HG03135 (cell line): ENCODE results near the gene DHX15.

ENCODE experiments used
- ATAC-seq: cut with Tn5 transposase; IDR thresholded peaks from one replicate; pipeline ENCODE4 v1.9.1; 2021; ENCODE audit warnings: mild to moderate bottlenecking, moderate library complexity; ENCODE audit not compliant: unreplicated experiment

The DHX15 gene

DNA sequence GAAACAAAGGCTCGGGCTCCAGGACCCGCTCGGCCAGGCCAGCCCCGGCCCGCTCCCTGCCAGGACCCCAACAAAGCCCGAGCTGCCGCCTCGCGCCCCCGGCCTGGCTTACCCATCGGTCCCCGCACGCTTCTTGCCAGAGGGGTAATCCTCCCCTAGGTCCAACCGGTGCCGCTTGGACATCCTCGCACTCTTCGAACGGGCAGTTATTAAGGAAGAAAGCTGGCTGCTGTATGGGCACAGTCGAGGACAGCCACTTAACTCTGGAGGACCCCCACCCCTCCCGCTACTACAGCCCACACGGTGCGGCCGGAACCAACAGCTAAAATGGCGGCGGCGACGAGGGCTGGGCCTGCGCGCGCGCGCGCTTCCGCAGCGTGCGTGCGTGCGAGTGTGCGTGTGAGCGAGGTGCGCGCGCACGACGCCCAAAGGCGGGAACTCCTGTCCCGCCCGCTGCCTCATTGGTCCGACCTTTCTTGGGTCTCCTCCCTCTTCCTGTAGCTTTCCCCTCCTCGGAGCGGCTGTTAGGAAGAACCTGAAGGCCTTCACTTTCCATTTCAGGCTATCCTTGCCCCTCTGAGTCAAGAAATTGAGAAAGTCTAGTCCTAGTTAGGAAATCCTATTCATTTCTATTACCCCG lies at the start of gene DHX15:
DHX15 (minus strand) TSS at position 344 of the 640 bp plus-strand sequence; CDS start at position 183, 161 bp downstream.
- peak; percentile 87 for ATAC-seq

GRCh38 chr4:24632011-24632410 lies 47.7 kb upstream of the DHX15 start:
- ATAC-seq, result no peak

DNA sequence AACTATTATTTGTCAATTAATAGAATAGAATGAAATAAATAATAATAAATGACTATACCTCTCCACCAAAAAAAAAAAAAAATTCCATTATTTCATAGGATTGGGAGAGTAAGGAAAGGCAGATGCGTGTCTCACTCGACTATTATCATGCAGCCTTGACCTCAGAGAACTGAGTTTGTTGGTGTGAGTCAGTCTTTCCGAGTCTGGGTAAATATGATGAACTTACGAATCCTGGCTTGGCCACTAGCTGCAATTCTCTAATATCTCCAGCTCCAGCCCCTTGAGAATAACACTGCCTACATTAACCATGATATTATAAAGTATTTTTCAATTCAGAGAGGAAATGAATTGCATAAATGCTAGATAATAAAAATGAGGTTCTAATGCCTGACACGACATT lies 46.6 kb upstream of the DHX15 start:
- no peak for ATAC-seq

- ATAC-seq, result no peak
These were observed 40.7 kb upstream of the DHX15 start for GRCh38 chr4:24625091-24625490.

DNA sequence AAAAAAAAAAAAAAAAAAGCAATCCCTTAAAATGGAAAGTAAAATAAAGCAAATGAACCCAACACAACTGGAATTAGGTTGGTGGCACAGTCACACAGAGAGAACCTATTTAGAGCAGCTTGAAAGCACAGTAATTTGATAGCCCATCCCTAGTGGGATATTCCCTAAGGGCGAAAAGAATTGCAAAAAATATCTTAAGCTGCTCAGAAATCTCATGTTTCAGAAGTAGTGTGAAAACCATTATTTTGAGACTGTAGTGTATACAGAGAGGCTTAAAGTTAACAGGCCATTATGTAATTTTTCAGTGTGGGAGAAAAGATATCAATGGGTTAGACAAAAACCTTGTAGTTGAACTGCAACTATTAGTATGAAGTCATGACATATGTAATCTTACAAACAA lies 40.0 kb upstream of the DHX15 start:
- ATAC-seq, result no peak

DNA sequence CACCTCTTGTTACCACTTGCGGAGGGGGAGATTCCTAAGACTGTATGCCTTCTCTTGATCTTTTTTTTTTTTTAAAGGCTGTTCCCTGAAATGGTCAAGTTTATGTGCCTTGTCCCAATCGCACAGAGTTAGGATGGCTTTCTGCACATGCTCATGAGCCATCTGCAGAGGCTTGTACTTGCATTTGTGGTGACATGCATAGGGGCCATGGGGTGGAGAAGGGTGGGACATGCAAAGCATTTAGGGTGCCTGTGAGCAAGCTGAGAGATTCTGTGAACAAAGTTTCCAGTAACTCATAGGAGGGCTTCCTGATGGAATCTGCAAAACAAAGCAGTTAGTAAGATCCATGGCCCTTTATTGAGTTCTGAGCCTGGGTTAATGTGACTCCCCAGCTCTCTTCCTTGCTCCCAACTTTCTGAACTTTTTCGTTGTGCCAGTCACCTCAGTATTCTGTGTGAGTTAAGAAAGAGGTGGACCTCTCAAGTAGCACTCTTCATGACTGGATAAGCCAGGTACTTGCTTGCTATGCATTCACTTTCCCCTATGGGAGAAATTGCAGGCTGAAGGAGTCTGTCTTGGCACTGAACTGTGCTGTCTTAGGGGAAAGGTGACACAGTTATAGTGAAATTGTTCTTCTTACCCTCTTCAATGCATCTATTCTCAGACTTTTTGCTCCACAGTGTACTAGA lies 37.9 kb upstream of the DHX15 start:
- no peak for ATAC-seq

DNA sequence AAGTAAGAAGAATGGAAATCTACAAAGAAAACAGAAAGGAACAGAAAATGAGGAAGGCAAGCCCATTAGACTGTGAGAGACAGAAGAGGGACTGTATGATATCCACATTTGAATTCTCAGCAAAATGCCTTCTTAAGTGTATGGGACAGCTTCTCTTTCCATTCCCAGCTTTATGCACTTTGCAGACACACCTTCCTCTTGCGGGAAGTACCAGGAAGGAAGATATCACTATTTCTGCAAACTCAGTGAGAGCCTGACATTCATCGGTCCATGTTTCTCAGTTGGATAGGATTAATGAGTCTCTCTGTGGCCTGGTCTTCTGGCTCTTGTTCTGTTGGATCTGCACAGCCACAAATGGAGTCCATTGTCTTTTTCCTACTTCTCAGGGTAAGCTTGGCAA lies 31.6 kb upstream of the DHX15 start:
- ATAC-seq, result no peak

- no peak for ATAC-seq
These were observed 30.5 kb upstream of the DHX15 start for GRCh38 chr4:24614881-24615280.

- ATAC-seq, result no peak
These were observed 29.1 kb upstream of the DHX15 start for GRCh38 chr4:24613502-24613901.

DNA sequence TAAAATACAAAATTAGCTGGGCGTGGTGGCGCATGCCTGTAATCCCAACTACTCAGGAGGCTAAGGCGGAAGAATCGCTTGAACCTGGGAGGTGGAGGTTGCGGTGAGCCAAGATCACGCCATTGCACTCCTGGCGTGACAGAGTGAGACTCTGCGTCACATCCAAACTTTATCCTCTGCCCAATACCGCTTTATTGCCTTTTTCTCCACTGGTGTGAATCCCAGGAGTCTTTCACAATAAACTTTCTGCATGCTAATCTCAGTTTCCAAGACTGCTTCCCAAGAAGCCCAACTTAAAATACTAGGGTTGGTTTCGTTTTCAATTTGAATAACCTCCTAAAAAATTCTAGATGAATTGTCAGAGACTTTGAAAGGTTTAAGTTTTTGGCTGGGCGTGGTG lies 27.2 kb upstream of the DHX15 start:
- ATAC-seq, result no peak

DNA sequence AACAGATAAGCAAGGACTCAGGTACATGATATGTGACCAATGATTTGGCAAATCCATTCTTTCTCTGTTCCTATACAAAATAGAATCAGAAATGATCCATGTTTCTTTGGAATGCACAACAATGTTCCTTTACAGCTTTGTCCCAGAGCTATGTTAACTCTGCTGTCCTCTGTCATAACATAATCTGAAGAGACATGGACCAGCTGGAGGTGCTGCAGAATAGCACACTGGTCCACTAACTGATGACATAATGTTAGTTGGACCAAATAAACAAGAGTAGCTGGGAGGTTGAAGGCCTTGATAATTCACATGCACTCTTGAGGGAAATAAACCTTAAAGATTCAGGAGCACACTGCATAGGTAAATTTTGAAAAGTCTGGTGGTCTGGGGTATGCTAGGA lies 23.0 kb upstream of the DHX15 start:
- no peak for ATAC-seq

DNA sequence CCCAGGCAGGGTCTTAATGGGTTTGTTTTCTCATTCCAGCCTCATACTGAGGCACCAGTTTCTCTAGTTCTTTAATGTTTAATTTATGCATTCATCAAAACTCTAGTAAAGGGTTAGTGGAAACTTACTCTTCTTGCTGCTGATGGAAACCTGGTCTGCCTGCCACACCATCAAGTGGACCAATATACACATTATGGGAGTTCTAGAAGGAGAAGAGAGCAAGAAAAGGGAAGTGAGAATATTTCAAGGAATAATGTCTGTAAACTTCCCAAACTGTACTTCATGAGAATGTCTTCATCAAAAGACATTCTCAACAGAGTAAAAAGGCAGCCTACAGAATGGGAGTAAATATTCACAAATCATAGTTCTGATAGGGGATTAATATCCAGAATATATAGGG lies 20.9 kb upstream of the DHX15 start:
- ATAC-seq, result no peak

DNA sequence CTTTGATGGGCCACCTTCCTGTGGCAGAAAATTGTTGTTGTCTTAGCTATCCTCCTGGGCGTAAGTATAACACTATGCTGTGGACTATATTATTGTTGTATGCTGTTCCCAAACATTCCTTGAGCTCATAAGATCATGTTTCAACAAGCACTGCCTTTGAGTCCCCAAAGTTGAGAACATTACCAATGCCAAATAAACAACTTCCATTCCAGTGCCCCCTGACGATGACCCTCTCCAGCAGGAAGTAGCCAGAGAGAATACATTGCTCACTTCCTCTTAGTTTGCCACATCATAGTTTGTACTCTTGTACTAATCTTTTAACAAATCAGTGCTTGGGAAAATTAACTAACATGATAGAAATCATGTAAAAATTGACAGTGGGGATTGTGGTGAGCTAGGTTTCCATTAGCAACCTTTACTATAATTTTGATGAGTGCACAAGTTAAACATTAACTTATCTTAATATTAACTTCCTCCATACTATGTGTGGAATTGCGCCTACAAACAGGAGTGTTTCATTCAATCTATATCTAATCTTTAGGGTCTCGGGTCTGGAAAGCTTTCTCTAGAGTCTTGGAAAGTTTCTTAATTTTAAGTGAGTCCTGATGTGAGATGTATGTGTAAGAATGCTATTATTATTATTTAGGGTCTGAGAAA lies 20.3 kb upstream of the DHX15 start:
- ATAC-seq, result no peak

GRCh38 chr4:24603343-24603742 lies 19.0 kb upstream of the DHX15 start:
- no peak for ATAC-seq

GRCh38 chr4:24601121-24601520 lies 16.8 kb upstream of the DHX15 start:
- ATAC-seq, result no peak

- no peak for ATAC-seq
These were observed 14.9 kb upstream of the DHX15 start for GRCh38 chr4:24599275-24599674.

GRCh38 chr4:24598025-24598424 lies 13.7 kb upstream of the DHX15 start:
- ATAC-seq, result no peak

- ATAC-seq, result no peak
These were observed 11.3 kb upstream of the DHX15 start for GRCh38 chr4:24595659-24596058.

DNA sequence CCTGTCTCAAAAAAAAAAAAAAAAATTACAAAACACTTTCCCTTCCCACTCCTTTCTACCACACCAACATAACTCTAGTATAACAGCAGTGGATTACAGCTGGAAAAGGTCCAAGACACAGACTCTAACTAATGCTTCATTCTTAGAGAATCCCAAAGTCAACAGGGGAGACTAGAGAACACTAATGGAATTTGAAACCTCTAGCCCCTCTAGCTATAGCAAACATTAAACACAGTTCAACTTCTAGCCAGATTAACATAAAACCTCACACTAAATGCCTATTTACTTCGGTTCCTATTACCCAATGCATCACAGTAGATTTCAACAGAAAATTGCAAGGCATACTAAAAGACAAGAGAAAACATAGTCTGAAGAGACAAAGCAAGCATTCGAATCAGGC lies 10.5 kb upstream of the DHX15 start:
- no peak for ATAC-seq

- peak; percentile 35 for ATAC-seq
These were observed 5.1 kb upstream of the DHX15 start for GRCh38 chr4:24589448-24589847.

- no peak for ATAC-seq
These were observed 4.0 kb upstream of the DHX15 start for GRCh38 chr4:24588216-24588954.
